GM19035 (cell line): Measurements from ENCODE around the gene DNAJB11.
"Not testable (repeated sequence)": the region's sequence is repeated elsewhere in the genome, so short reads cannot be mapped to it uniquely, and the experiment has no call there.

Experiments
- ATAC-seq: cut with Tn5 transposase; IDR thresholded peaks from one replicate; pipeline ENCODE4 v1.9.1; 2021; ENCODE audit not compliant: unreplicated experiment

The DNAJB11 gene

GRCh38 chr3:186617036-186617946 is 46.8 kb downstream of the DNAJB11 start:
- ATAC-seq = peak; percentile 92

GRCh38 chr3:186618318-186618938 is 47.9 kb downstream of the DNAJB11 start:
- no peak for ATAC-seq

GRCh38 chr3:186619787-186620212 is 49.3 kb downstream of the DNAJB11 start:
- no peak for ATAC-seq

- ATAC-seq = no peak
These were observed 49.9 kb downstream of the DNAJB11 start for GRCh38 chr3:186620213-186621092.

GRCh38 chr3:186621894-186622650 is 51.6 kb downstream of the DNAJB11 start:
- no peak for ATAC-seq

GRCh38 chr3:186622651-186623310 is 52.3 kb downstream of the DNAJB11 start:
- no peak for ATAC-seq

GRCh38 chr3:186624598-186624997 is 54.1 kb downstream of the DNAJB11 start:
- ATAC-seq = no peak

- no peak for ATAC-seq
These were observed 55.1 kb downstream of the DNAJB11 start for GRCh38 chr3:186625600-186626042.

GRCh38 chr3:186626254-186626847 is 55.8 kb downstream of the DNAJB11 start:
- no peak for ATAC-seq

- ATAC-seq = no peak
These were observed 57.4 kb downstream of the DNAJB11 start for GRCh38 chr3:186627852-186628414.

GRCh38 chr3:186628756-186629155 is 58.2 kb downstream of the DNAJB11 start:
- ATAC-seq = no peak

- no peak for ATAC-seq
These were observed 60.6 kb downstream of the DNAJB11 start for GRCh38 chr3:186630950-186631641.

GRCh38 chr3:186633481-186633880 is 63.0 kb downstream of the DNAJB11 start:
- ATAC-seq = no peak

GRCh38 chr3:186634207-186634606 is 63.7 kb downstream of the DNAJB11 start:
- not testable (repeated sequence) for ATAC-seq
